Hepatocyte (in vitro differentiated cells): ENCODE results near the gene CREBL2. TPM values are rescaled to one million over a fixed set of nuclear protein-coding genes. Genes with fewer than 3 reads are reported as not detected.

Experiments used
- DNase-seq: peaks from one replicate; pipeline ENCODE4 v3.0.0-alpha.2; 2016; ENCODE audit warnings: low spot score
- H2AFZ ChIP-seq: fragments of 200-600 bp; sonication (generic); 2 replicates; pipeline ENCODE4 v1.6.0; 2016; ENCODE audit warnings: antibody characterized with exemption, mild to moderate bottlenecking
- H3K27ac ChIP-seq: fragments of 200-600 bp; sonication (generic); 2 replicates; pipeline ENCODE4 v1.5.1; 2016; ENCODE audit warnings: mild to moderate bottlenecking
- H3K27me3 ChIP-seq: fragments of 200-600 bp; sonication (generic); 2 replicates; pipeline ENCODE4 v1.6.1; 2016
- H3K36me3 ChIP-seq: fragments of 200-600 bp; sonication (generic); replicated peaks from 2 replicates; pipeline ENCODE4 v1.5.1; 2016; ENCODE audit warnings: low read depth; ENCODE audit not compliant: insufficient read depth
- H3K4me1 ChIP-seq: fragments of 200-600 bp; sonication (generic); 2 replicates; pipeline ENCODE4 v1.5.1; 2016; ENCODE audit warnings: mild to moderate bottlenecking, moderate library complexity; ENCODE audit not compliant: insufficient read depth
- H3K4me2 ChIP-seq: fragments of 200-600 bp; sonication (generic); 2 replicates; pipeline ENCODE4 v1.6.0; 2016
- H3K4me3 ChIP-seq: fragments of 200-600 bp; sonication (generic); 2 replicates; pipeline ENCODE4 v1.5.1; 2016; ENCODE audit warnings: mild to moderate bottlenecking
- H3K79me2 ChIP-seq: fragments of 200-600 bp; sonication (generic); 2 replicates; pipeline ENCODE4 v1.6.0; 2017; ENCODE audit warnings: mild to moderate bottlenecking
- H3K9me2 ChIP-seq: fragments of 200-600 bp; sonication (generic); replicated peaks from 2 replicates; pipeline ENCODE4 v1.6.0; 2017; ENCODE audit warnings: mild to moderate bottlenecking; ENCODE audit not compliant: insufficient read depth
- H3K9me3 ChIP-seq: fragments of 200-600 bp; sonication (generic); 2 replicates; pipeline ENCODE4 v1.5.1; 2016; ENCODE audit warnings: low read depth, mild to moderate bottlenecking
- H4K20me1 ChIP-seq: fragments of 200-600 bp; sonication (generic); 2 replicates; pipeline ENCODE4 v1.6.0; 2016; ENCODE audit warnings: mild to moderate bottlenecking; ENCODE audit not compliant: insufficient read depth, poor library complexity, severe bottlenecking
- EZH2 ChIP-seq: fragments of 200-600 bp; sonication (generic); IDR thresholded peaks from 2 replicates; pipeline ENCODE4 v1.6.1; 2016; ENCODE audit warnings: antibody characterized with exemption, mild to moderate bottlenecking, borderline replicate concordance
- EZH2phosphoT487 ChIP-seq: fragments of 200-600 bp; sonication (generic); IDR thresholded peaks from one replicate; pipeline ENCODE4 v1.6.1; 2018; ENCODE audit warnings: antibody characterized with exemption, mild to moderate bottlenecking, low read depth, moderate library complexity; ENCODE audit not compliant: unreplicated experiment, severe bottlenecking
- WGBS: methylation state at CpG from one replicate; pipeline ENCODE4 v1.1.6; 2016; ENCODE audit warnings: low lambda C conversion rate; ENCODE audit errors: missing lambda C conversion rate; 5-methylcytosine and 5-hydroxymethylcytosine counted together
- polyA plus RNA-seq: library from polyadenylated mRNA; unstranded; fragments of >200 nt; fragmentation: Nextera tagmentation; extraction: Ambion mirVana; gene quantifications from 2 replicates; pipeline ENCODE4 v1.2.1, GENCODE V29; 2016
- total RNA-seq: library from RNA; depleted of rRNA; stranded (reverse); fragments of >200 nt; gene quantifications from 2 replicates; pipeline ENCODE4 v1.2.3, GENCODE V29; 2014
- TF ChIP-seq, protein P1 (sequence below): fragments of 200-600 bp; sonication (generic); IDR thresholded peaks from 2 replicates; pipeline ENCODE4 v1.5.1; 2016; ENCODE audit warnings: antibody characterized with exemption, mild to moderate bottlenecking; ENCODE audit not compliant: poor library complexity

Gene CREBL2
- total and polyA plus RNA-seq, 2 experiments from 2014 or later: 11.4 to 19.4 TPM

- no peak overlapping the region for H3K4me2 ChIP-seq
- no peak overlapping the region for H2AFZ ChIP-seq
- no peaks in the 10 kb centered on the region for H3K36me3 ChIP-seq
- TF ChIP-seq EZH2phosphoT487: no peak
- TF ChIP-seq, protein P1, sequence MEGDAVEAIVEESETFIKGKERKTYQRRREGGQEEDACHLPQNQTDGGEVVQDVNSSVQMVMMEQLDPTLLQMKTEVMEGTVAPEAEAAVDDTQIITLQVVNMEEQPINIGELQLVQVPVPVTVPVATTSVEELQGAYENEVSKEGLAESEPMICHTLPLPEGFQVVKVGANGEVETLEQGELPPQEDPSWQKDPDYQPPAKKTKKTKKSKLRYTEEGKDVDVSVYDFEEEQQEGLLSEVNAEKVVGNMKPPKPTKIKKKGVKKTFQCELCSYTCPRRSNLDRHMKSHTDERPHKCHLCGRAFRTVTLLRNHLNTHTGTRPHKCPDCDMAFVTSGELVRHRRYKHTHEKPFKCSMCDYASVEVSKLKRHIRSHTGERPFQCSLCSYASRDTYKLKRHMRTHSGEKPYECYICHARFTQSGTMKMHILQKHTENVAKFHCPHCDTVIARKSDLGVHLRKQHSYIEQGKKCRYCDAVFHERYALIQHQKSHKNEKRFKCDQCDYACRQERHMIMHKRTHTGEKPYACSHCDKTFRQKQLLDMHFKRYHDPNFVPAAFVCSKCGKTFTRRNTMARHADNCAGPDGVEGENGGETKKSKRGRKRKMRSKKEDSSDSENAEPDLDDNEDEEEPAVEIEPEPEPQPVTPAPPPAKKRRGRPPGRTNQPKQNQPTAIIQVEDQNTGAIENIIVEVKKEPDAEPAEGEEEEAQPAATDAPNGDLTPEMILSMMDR: no peak
- no peak for TF ChIP-seq EZH2
- no peaks in the 10 kb centered on the region for H3K9me3 ChIP-seq
- no peak overlapping the region for H3K4me3 ChIP-seq
- H3K27me3 ChIP-seq: no peaks in the 10 kb centered on the region
- no peaks in the 10 kb centered on the region for H3K79me2 ChIP-seq
- no peaks in the 10 kb centered on the region for H3K9me2 ChIP-seq
- no peaks in the 10 kb centered on the region for H4K20me1 ChIP-seq
- H3K27ac ChIP-seq: no peak overlapping the region
- no peak for DNase-seq
- H3K4me1 ChIP-seq: no peaks in the 10 kb centered on the region
Measured at GRCh38 chr12:12682284-12682683, 70.6 kb downstream of the CREBL2 start.

DNA sequence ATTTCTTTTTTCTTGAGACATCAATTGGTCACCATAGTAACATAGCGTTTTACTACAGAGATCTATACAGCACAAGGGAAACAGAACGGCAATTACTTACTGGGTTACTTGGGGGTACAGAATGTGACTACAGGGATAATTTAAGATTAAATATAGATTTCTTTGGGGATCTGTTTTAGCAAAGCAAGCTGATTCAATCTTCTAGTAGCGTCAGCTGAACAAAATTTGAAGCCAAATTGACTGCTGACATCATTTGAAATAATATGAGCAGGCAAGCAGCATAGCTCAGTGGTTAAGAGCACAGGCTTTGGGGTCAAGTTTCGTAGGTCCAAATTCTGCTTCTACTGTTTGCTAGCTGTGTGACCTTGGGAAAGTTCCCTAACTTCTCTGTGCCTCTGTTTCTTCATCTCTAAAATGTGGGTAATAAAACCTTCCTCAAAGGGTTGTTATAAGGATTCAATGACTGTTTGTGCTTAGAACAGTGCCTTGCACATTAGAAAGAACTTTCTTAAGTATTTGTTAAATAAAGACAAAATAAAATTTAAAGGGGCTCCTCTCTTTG lies 71.5 kb downstream of the CREBL2 start:
- H3K27ac ChIP-seq: no peak overlapping the region
- H3K36me3 ChIP-seq: no peaks in the 10 kb centered on the region
- H4K20me1 ChIP-seq: no peaks in the 10 kb centered on the region
- TF ChIP-seq EZH2: no peak
- TF ChIP-seq, protein P1: no peak
- no peak for TF ChIP-seq EZH2phosphoT487
- 86% methylated on average over 4 of the region's 4 CpGs for WGBS
- DNase-seq: no peak
- no peak overlapping the region for H3K4me2 ChIP-seq
- H3K9me2 ChIP-seq: no peaks in the 10 kb centered on the region
- H2AFZ ChIP-seq: no peak overlapping the region
- no peaks in the 10 kb centered on the region for H3K79me2 ChIP-seq
- no peaks in the 10 kb centered on the region for H3K27me3 ChIP-seq
- no peaks in the 10 kb centered on the region for H3K9me3 ChIP-seq
- H3K4me1 ChIP-seq: no peaks in the 10 kb centered on the region
- H3K4me3 ChIP-seq: no peak overlapping the region

GRCh38 chr12:12683725-12684124 lies 72.0 kb downstream of the CREBL2 start:
- H3K4me2 ChIP-seq: no peak overlapping the region

More at GRCh38 chr12:12683725-12684124, 72.0 kb downstream of the CREBL2 start:
- Histone ChIP-seq H3K4me1 (no peaks in the 10 kb centered on the region), H4K20me1 (no peaks in the 10 kb centered on the region), H2AFZ (no peak overlapping the region), H3K36me3 (no peaks in the 10 kb centered on the region), H3K4me3 (no peak overlapping the region), H3K9me3 (no peaks in the 10 kb centered on the region), H3K27me3 (no peaks in the 10 kb centered on the region), H3K27ac (no peak overlapping the region), H3K79me2 (no peaks in the 10 kb centered on the region), H3K9me2 (no peaks in the 10 kb centered on the region)
- no peak for DNase-seq
- TF ChIP-seq, protein P1: no peak
- TF ChIP-seq EZH2phosphoT487 (no peak), EZH2 (no peak)
- 62% methylated on average over 3 of the region's 3 CpGs for WGBS
